HTR-8/SVneo (cell line): ENCODE measurements around the gene SUGP2.
"Not testable (repeated sequence)": the region's sequence is repeated elsewhere in the genome, so short reads cannot be mapped to it uniquely, and the experiment has no call there.

ENCODE experiments used
- DNase-seq: peaks from one replicate; pipeline ENCODE4 v3.0.0; 2011; ENCODE audit warnings: low spot score, mixed read lengths; ENCODE audit not compliant: insufficient read length
- FAIRE-seq: peaks from 2 replicates; lab custom pipeline; 2011; peaks lifted over from hg19 to GRCh38; lab: Jason Lieb, UNC

The SUGP2 gene

DNA sequence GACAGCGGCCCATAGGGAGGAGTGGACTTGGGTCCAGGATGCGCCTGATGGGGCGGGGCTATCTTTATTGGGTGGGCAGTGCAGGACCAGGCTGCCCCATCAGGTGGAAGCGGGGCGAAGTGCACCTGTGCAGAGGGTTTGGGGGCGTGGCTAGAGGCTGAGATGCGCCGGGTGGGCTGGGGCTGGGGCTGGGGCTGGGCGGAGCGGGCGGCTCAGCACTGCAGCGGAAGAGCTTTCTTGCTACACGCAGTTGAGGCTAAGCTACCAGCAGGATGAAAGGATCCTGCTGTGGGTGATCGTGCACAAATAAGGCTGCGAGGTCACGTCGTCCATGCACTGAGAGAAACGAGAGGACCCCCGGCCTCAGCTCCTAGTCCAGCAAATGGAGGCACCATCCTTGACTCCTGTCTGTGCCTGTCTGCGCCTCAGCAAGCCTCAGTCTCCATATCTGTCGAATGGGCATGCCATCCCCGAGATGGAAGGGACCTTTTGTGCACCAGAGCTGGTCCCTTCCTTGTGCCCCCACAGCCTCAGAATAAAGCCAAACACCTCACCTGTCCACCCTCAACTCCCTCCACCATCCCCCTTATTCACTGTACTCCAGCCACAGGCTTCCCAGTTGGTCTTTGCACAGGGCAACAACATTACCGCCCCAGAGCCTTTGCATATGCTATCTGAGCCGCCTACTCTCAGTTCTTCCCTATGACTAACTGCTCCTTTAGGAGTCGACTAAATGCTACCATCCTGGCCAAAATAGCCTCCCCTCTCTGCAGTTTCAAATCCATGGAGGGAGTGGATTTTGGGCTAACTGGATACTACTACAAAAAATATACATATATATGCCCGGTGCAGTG is 71.3 kb downstream of the SUGP2 start:
- FAIRE-seq = no peak
- no peak for DNase-seq

DNA sequence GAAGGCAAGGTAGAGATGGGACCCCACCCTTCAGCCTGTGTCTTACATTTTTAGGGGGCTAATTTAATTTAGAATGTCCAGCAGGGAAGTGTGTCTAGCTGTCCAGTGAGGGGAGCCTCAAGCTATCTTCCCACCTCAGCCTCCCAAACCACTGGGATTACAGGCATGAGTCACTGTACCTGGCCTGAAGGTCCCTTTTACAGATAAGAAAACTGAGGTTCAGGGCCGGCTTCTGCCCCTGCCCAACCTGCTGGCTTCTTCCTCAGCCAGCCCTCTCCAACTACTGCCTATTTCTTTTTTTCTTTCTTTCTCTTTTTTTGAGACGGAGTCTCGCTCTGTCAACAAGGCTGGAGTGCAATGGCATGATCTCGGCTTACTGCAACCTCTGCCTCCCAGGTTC is 72.9 kb downstream of the SUGP2 start:
- DNase-seq (no peak), FAIRE-seq (no peak)

DNA sequence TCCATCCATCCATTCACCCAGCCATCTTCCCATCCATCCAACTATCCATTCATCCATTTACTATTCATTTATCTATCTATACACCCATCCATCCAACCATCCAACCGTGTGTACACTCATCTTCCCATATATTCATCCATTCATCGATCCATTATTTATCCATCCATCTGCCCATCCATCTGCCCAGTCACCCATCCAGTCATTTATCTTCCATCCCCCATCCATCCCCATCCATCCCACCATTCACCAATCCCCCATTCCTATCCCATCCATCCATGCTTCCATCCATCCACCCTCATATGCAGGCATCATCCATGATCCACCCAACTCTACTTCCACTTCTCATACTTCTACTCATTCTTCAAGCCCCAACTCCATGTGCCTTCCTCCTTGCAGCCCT is 78.3 kb downstream of the SUGP2 start:
- DNase-seq (no peak), FAIRE-seq (no peak)

DNA sequence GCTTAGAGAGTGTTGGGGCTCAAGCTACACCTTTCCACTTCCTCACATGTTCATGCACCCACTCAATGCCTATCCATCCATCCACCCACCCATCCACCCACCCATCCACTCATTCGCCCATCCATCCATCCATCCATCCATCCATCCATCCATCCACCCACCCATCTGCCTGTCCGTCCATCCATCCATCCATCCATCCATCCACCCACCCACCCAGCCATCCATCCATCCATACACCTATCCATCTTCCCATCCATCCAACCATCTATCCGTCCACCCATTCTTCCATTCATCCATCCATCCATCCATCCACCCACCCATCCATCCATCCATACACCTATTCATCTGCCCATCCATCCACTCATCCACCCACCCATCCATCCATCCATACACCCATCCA is 79.2 kb downstream of the SUGP2 start:
- FAIRE-seq = peak; percentile 4
- no peak for DNase-seq

DNA sequence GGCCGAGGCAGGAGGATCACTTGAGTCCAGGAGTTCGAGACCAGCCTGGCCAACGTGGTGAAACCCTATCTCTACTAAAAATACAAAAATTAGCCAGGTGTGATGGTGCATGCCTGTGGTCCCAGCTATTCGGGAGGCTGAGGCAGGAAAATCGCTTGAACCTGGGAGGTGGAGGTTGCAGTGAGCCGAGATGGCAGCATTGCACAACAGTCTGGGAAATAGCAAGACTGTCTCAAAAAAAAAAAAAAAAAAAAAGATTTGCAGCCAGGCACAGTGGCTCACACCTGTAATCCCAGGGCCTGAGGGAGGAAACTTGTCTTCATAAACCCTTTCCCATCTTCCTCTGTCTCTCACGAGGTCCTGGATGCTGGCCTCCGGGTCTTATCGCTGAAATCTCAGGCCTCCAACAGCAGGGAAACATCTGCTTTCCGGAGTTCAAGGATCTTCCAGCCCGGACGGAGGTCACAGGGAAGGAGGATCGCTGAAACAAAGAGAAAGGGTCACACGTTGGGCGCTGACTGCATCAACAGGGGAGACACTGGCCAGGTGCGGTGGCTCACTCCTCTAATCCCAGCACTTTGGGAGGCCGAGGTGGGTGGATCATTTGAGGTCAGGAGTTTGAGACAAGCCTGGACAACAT is 80.8 kb downstream of the SUGP2 start:
- not testable (repeated sequence) for FAIRE-seq, DNase-seq

DNA sequence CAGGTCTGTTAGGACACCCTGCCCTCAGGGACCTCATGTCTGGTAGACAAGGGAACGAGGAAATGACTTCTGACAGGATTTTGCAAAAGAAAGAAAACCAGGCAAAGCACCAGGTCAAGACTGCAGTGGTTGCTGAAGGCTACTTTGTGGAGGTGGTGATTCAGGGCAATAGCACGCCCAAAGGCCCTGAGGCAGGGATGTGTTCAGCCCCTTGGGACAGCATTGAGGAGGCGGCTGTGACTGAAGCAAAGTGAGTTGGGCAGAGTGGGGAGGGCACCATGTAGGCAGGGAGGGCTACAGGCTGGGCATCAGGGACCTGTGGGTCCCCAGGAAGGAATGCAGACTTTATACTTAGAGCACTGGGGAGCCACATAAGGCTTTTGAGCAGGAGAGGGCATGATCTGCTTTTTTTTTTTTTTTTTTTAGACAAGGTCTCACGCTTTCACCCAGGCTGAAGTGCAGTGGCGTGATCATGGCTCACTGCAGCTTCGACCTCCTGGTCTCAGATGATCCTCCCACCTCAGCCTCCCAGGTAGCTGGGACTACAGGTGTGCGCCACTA is 81.5 kb downstream of the SUGP2 start:
- DNase-seq (no peak), FAIRE-seq (no peak)

DNA sequence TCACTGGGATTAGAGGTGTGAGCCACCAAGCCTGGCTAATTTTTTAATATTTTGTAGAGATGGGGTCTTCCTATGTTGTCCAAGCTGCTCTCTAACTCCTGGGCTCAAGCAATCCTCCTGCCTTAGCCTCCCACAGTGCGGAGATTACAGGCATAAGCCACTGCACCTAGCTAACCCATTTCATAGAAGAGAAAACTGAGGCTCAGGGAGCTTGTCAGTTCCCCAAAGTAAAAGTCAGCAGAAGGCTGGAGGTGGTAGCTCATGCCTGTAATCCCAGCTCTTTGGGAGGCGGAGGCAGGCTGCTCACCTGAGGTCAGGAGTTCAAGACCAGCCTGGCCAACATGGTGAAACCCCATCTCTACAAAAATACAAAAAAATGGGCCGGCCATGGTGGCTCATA is 83.5 kb downstream of the SUGP2 start:
- DNase-seq (no peak), FAIRE-seq (no peak)

DNA sequence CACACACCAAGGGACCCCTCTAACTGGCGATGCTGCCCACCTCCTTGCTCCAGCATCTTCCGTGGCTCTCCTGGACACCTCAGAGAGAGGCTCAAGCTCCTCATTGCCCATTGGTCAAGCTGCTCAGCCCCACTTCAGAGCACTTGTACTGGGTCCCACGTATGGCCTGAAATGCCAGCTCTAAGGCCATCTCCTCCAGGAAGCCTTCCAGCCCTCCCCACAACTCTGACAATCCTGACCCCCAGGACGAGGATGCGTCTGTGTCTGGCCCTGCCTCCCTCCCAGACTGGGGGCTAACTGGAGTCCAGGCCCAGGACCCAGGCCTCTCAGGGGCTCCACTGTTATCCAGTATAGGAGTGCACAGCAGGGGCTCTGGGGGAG is 84.4 kb downstream of the SUGP2 start:
- DNase-seq (no peak), FAIRE-seq (no peak)

DNA sequence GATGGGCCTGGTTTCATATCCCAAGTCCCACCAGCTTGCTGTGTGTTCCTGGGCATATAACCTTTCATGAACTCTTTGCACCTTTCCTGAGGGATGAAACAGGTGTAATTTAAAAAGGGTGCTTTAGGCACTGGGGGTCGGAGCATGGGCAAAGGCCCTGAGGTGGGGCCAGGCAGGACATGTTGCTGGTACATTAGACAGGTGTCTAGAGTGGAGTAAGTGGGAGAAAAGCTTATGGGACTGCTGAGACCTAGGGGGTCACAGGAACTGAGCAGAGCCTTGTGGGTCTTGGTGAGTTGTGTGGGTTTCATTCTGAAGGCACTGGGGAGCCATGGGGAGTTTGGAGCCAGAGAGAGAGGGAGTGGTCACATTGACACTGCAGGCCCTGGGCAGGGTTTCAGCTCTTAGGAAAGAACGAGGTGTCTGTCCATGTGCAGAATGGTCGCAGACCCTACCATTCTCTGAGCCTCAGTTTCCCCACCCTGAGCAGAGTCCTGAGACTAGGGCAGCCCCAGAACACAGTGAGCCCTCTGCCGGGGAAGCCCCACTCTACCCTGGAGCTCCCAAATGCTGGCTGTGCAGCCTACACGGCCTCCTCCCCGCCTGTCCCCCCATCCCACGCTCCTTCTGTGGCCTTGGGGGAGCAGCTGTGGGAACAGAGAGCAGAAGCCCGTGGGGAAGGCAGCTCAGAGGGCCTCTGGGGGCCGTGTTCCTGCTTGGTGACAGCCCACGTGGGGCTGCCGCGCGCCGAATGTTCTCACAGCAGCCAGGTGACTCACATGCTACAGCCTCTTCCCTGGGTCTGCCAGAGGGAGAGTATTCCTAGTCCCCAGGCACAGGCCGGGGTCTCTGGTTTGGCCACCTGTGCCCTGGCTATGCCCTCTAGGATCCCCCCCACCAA is 85.0 kb downstream of the SUGP2 start:
- FAIRE-seq (no peak), DNase-seq (no peak)

DNA sequence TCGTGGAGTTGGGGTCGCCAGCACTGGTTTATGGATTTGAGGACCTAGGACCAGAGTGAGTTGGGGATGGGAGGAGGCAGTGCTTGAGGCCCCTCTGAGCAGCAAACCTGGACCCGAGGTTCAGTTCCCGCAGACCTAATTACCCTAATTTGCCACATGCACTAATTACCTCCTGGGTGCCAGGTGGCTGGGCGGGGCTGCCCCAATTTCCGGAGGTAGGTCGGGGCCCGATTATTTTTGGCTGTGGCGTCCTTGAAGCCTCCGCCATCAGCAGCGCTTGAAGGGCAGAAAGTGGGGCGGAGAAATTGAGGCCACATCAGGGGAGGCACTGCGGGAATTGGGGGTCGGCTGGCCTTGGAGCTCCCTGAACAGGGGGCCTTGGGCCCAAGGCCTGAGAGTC is 86.4 kb downstream of the SUGP2 start:
- no peak for DNase-seq
- no peak for FAIRE-seq

DNA sequence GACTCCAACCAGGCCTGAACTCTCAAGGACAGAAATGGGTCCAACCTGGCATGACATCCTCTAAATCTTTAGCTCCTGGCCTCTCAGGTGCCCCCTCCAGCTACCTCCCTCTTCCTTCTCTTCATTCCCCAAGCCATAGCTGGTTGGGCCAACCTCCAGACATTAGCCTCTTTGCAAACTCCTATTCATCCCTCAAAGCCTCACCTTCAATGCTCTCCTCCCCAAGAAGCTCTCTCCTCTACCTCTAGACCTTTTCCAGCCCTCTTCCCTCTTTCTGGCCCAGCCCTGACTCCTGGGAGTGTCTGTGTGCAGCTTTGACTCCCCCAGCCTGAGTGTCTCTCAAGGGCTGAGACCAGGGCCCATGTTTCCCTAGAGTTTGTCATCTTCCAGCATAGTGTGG is 87.0 kb downstream of the SUGP2 start:
- no peak for FAIRE-seq

DNA sequence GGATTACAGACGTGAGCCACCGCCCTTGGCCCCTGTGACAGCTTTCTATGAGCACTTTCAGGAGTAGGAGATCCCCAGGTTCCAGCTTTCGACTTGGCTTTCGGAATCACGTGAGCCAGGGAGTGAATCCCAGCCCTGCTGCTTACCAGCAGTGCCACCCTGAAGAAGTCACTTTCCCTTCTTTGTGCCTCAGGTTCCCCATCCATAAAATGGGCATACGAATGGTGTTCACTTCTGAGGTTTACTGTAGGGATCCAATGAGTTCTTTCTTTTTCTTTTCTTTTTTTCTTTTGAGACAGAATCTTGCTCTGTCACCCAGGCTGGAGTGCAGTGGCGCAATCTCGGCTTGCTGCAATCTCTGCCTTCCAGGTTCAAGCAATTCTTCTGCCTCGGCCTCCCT is 88.0 kb downstream of the SUGP2 start:
- DNase-seq (no peak), FAIRE-seq (no peak)

More for the DNA sequence above, 87.0 kb downstream of the SUGP2 start:
- no peak for DNase-seq

DNA sequence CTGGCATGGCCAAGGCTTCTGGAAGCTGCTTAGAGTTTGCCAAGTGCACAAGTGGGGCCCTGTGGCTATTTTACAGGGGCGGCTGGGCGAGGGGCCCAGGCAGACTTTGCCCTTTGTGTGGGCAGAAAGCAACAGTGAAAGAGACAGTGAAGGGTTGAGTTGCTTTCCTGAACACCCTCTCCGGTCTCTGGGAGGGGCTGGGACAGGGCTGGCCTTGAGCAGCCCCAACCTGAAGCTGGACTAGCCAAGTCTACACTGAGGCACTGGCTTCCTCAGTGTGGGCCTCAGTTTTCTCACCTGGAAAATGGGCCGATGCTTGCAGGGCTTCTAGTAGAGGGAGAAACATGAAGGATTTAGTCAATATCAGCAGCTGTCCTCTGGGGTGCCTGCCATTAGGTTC is 89.9 kb downstream of the SUGP2 start:
- DNase-seq = no peak
- FAIRE-seq = no peak

DNA sequence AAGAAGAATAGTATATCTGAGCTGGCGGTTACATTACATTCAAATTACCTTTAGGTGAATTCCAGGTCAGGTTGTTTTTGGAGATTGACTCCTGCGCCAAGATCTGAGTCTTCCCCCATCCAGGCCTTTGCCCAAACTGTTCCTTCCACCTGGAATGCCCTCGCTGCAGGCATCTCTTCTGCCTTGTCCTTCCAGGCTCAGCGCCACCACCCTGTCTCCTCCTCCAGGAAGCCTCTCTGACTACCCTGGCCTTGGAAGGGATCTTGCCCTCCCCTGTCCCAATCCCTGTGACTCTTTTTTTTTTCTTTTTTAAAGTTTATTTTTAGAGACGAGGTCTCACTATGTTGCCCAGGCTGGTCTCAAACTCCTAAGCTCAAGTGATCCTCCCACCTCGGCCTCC is 90.6 kb downstream of the SUGP2 start:
- DNase-seq (no peak), FAIRE-seq (no peak)

DNA sequence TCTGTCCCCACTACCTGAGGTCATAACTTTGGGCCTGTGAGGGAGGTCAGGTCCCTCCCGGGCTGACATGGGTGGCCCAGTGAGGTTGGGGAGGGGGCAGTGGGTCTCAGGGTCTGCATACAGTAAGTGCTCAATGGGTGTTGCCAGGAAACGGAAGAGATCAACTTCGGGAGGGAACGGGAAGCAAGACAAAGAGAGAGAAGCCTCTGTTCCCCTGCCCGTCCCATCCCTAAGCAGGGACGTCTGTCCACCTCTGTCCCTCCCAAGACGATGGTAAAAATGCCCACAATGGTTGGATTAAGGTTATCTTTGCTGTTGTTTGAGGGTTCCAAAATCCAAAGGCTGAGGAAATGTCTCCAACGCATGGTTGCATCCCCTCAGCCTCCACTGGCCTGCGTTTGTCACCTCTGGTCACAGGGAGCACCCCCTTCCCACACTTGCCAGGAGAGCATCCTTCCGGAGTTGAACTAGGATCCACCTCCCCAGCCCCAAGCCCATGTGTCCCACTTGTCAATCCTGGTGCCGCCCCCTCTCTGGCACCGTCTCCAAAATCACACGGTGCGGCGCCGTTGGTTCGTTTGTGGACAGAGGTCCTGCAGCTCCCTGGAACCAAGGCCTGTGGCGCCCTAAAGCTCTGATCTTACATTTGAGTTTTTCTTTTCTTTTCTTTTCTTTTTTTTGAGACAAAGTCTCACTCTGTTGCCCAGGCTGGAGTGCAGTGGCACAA is 91.5 kb downstream of the SUGP2 start:
- peak; percentile 40 for FAIRE-seq
- no peak for DNase-seq
